K562 (cell line): Measurements from ENCODE around the gene ARMC7. TPM values are rescaled to one million over a fixed set of nuclear protein-coding genes. Genes with fewer than 3 reads are reported as not detected.

ENCODE experiments used
- ATAC-seq: fragments of 200-7000 bp; cut with Tn5 transposase; 3 replicates; pipeline ENCODE4 v1.9.1; 2020; ENCODE audit warnings: moderate library complexity
- BruUV-seq: library from RNA; stranded (reverse); fragments of 400-500 nt; replicated peaks from 2 replicates; lab custom pipeline; 2021; lab: Mats Ljungman, UMichigan
- CTCF ChIA-PET: fragments of 300-600 bp; formaldehyde crosslinking; extraction: SDS; loops from one replicate; lab custom pipeline; 2021; ENCODE audit warnings: low intra/inter-chr PET ratio; lab: Yijun Ruan, JAX
- POLR2A ChIA-PET: fragments of 300-600, 350-650 bp; sonication (Branson Sonifier 250); formaldehyde crosslinking; extraction: SDS; loops from one replicate; lab custom pipeline; 2021; ENCODE audit warnings: antibody characterized with exemption, inconsistent platforms; lab: Yijun Ruan, JAX
- DNase-seq, 4 experiments: peaks; one replicate each; pipeline versions ENCODE4 v3.0.0 to v3.0.0-alpha.2; 2011 to 2018; ENCODE audit warnings: low spot score in 3 of 4, mixed read lengths in 3 of 4; ENCODE audit errors: extremely low read depth in 1 of 4
- FAIRE-seq: peaks from 2 replicates; lab custom pipeline; 2011; peaks lifted over from hg19 to GRCh38; lab: Jason Lieb, UNC
- H2AFZ ChIP-seq: 2 replicates; pipeline ENCODE4 v1.6.0; 2011; ENCODE audit warnings: low read depth, low read length, control low read depth, inconsistent platforms
- H3K27ac ChIP-seq: fragments of 200-600 bp; 3 replicates; pipeline ENCODE4 v1.8.0; 2011; ENCODE audit warnings: low read depth, mild to moderate bottlenecking, control low read depth, inconsistent platforms, low read length, moderate library complexity, mixed read lengths; ENCODE audit errors: extremely low read depth
- H3K27me3 ChIP-seq, 2 experiments: fragments of 300-600 bp in 1 of 2; 2 replicates in 1 of 2; 3 replicates in 1 of 2; pipeline versions ENCODE4 v1.6.0 to v1.8.0; 2011; ENCODE audit warnings: inconsistent platforms in 2 of 2, low read length in 2 of 2, mild to moderate bottlenecking in 1 of 2, mixed read lengths in 1 of 2, moderate library complexity in 1 of 2; ENCODE audit not compliant: control insufficient read depth in 2 of 2, insufficient read depth in 2 of 2
- H3K36me3 ChIP-seq: fragments of 300-600 bp; 3 replicates; pipeline ENCODE4 v1.8.0; 2011; ENCODE audit warnings: mild to moderate bottlenecking, low read length, inconsistent platforms; ENCODE audit not compliant: control insufficient read depth, insufficient read depth
- H3K4me1 ChIP-seq, 2 experiments: fragments of 200-600 bp in 1 of 2; replicated peaks in 1 of 2; 2 replicates in 1 of 2; 3 replicates in 1 of 2; pipeline versions ENCODE4 v1.5.1 to v1.8.0; 2011; ENCODE audit warnings: inconsistent platforms in 2 of 2, low read length in 2 of 2, mild to moderate bottlenecking in 1 of 2, mixed read lengths in 1 of 2, moderate library complexity in 1 of 2; ENCODE audit not compliant: control insufficient read depth in 2 of 2, insufficient read depth in 2 of 2
- H3K4me2 ChIP-seq: 2 replicates; pipeline ENCODE4 v1.6.1; 2011; ENCODE audit warnings: low read length, control low read depth, inconsistent platforms, mixed read lengths; ENCODE audit not compliant: insufficient read depth
- H3K4me3 ChIP-seq: fragments of 200-600 bp; sonication (generic), shearing (Covaris generic); 2 replicates; pipeline ENCODE4 v1.5.1; 2016; ENCODE audit warnings: control low read depth, inconsistent platforms
- H3K79me2 ChIP-seq: fragments of 200-600 bp; 3 replicates; pipeline ENCODE4 v1.8.0; 2011; ENCODE audit warnings: low read length, inconsistent platforms; ENCODE audit not compliant: control insufficient read depth, insufficient read depth
- H3K9ac ChIP-seq, 2 experiments: 2 replicates each; pipeline versions ENCODE4 v1.6.0 to v1.6.1; 2011; ENCODE audit warnings: low read depth in 2 of 2, low read length in 2 of 2, control low read depth in 1 of 2, inconsistent platforms in 1 of 2, mild to moderate bottlenecking in 1 of 2, mixed read lengths in 1 of 2; ENCODE audit not compliant: insufficient read depth in 1 of 2
- H3K9me1 ChIP-seq: one replicate; pipeline ENCODE4 v1.6.0; 2011; ENCODE audit warnings: inconsistent platforms, mild to moderate bottlenecking, low read length, moderate library complexity; ENCODE audit not compliant: control insufficient read depth, insufficient read depth
- H3K9me3 ChIP-seq: replicated peaks from 2 replicates; pipeline ENCODE4 v1.5.1; 2011; ENCODE audit warnings: low read depth, low read length, inconsistent platforms; ENCODE audit not compliant: control insufficient read depth, insufficient read depth
- H4K20me1 ChIP-seq: replicated peaks from 2 replicates; pipeline ENCODE4 v1.6.1; 2011; ENCODE audit warnings: low read length, inconsistent platforms, mixed read lengths; ENCODE audit not compliant: control insufficient read depth, insufficient read depth
- CHCHD3 ChIP-seq: fragments of 250-450 bp; sonication (Bioruptor Pico); IDR thresholded peaks from 2 replicates; pipeline ENCODE4 v2.1.2; 2022; ENCODE audit warnings: mild to moderate bottlenecking
- EP400 ChIP-seq: fragments of 450-650 bp; IDR thresholded peaks from 2 replicates; pipeline ENCODE4 v1.6.1; 2017; ENCODE audit warnings: antibody characterized with exemption, mild to moderate bottlenecking, moderate library complexity
- FOXA1 ChIP-seq: fragments of 450-650 bp; IDR thresholded peaks from 2 replicates; pipeline ENCODE4 v1.6.1; 2016; ENCODE audit warnings: mild to moderate bottlenecking, borderline replicate concordance
- GATA2 ChIP-seq: sonication (generic); formaldehyde crosslinking; IDR thresholded peaks from 2 replicates; pipeline ENCODE4 v1.4.0; 2020; ENCODE audit warnings: mild to moderate bottlenecking, missing genetic modification reagents
- HDGF ChIP-seq: fragments of 450-650 bp; IDR thresholded peaks from 2 replicates; pipeline ENCODE4 v1.6.1; 2016
- HES1 ChIP-seq: fragments of 450-650 bp; IDR thresholded peaks from 2 replicates; pipeline ENCODE4 v1.6.1; 2016; ENCODE audit warnings: low read depth, mild to moderate bottlenecking, moderate library complexity
- HINFP ChIP-seq: fragments of 450-650 bp; conservative IDR thresholded peaks from 2 replicates; pipeline ENCODE4 v1.6.1; 2016; ENCODE audit warnings: missing genetic modification characterization, low read depth, mild to moderate bottlenecking, control low read depth, missing compliant biosample characterization
- HMGXB4 ChIP-seq: sonication (generic); formaldehyde crosslinking; IDR thresholded peaks from 2 replicates; pipeline ENCODE4 v1.8.1; 2023; ENCODE audit warnings: mild to moderate bottlenecking, missing genetic modification reagents
- IRF9 ChIP-seq: fragments of 450-650 bp; IDR thresholded peaks from 2 replicates; pipeline ENCODE4 v1.6.1; 2016; ENCODE audit warnings: missing biosample characterization, missing genetic modification characterization
- SPI1 ChIP-seq: IDR thresholded peaks from 2 replicates; pipeline ENCODE4 v1.6.1; 2011; ENCODE audit warnings: low read depth, low read length, control low read depth, borderline replicate concordance
- SRSF9 ChIP-seq: fragments of 200-400 bp; formaldehyde crosslinking; IDR thresholded peaks from 2 replicates; pipeline ENCODE4 v1.6.1; 2017; ENCODE audit warnings: low read depth, low read length, borderline replicate concordance
- TRIM24 ChIP-seq, 2 experiments: fragments of 450-650 bp; IDR thresholded peaks; 2 replicates each; pipeline ENCODE4 v1.6.1; 2016
- ZNF184 ChIP-seq: sonication (generic); formaldehyde crosslinking; IDR thresholded peaks from 2 replicates; pipeline ENCODE4 v1.5.0; 2020; ENCODE audit warnings: missing genetic modification reagents
- ZNF695 ChIP-seq: fragments of 450-650 bp; formaldehyde crosslinking; IDR thresholded peaks from 2 replicates; pipeline ENCODE4 v1.4.0; 2020; ENCODE audit warnings: mild to moderate bottlenecking, moderate library complexity
- WGBS: fragments of 100-300 bp; shearing (Covaris generic); methylation state at CpG from one replicate; pipeline ENCODE4 v1.1.6; 2016; ENCODE audit warnings: low coverage, mixed read lengths; ENCODE audit not compliant: insufficient coverage; ENCODE audit errors: missing lambda C conversion rate; 5-methylcytosine and 5-hydroxymethylcytosine counted together
- in situ Hi-C: fragments of 300-500 bp; cut with MboI; formaldehyde crosslinking; loops from 4 replicates; pipeline ENCODE4 v1.15.0; 2018; ENCODE audit warnings: inconsistent platforms, mixed read lengths
- intact Hi-C: fragments of 100-400 bp; cut with micrococcal nuclease; formaldehyde crosslinking; loops from 2 replicates; pipeline ENCODE4 v1.14.2; 2022
- polyA plus RNA-seq, 8 experiments: library from polyadenylated mRNA; depleted of rRNA in 4 of 8; stranded (reverse) in 5 of 8; unstranded in 3 of 8; fragments of >200 nt; fragmentation: Nextera tagmentation in 2 of 8; fragmentation: Illumina TruSeq in 1 of 8; extraction: Ambion mirVana in 2 of 8; extraction: Trizol in 1 of 8; gene quantifications; 2 replicates each; pipeline versions ENCODE4 v1.2.1 to v1.2.3, GENCODE V29; 2011 to 2014; ENCODE audit warnings: inconsistent platforms in 1 of 8, missing spikeins in 1 of 8
- total RNA-seq, 7 experiments: library from RNA; depleted of rRNA in 6 of 7; stranded (reverse); fragments of >200 nt in 6 of 7; fragmentation: Illumina TruSeq in 2 of 7; extraction: Trizol in 2 of 7; gene quantifications; 2 replicates each; pipeline versions ENCODE4 v1.2.1 to v1.2.3, GENCODE V29; 2011 to 2021; ENCODE audit warnings: low replicate concordance in 1 of 7
- TF ChIP-seq, protein P1 (sequence below): sonication (generic); IDR thresholded peaks from 2 replicates; pipeline ENCODE4 v1.6.1; 2016

ARMC7 gene
- total and polyA plus RNA-seq, 9 of the 15 experiments (the other 6 are each of a cell fraction or from before 2014, with no cell fraction given), result 1.4 to 15.2 (median 5.9) TPM

- TF ChIP-seq ZNF695 (CRISPR knock-in tag) (no peak), SPI1 (no peak), HINFP (tag) (no peak), TRIM24 (IDR thresholded peaks at IDR 0.05) (no peak), ZNF184 (CRISPR knock-in tag) (no peak)
Observed at GRCh38 chr17:75061618-75062017, 48.2 kb upstream of the ARMC7 start (continued).

- Histone ChIP-seq H3K9ac (no peak overlapping the region), H3K9me3 (no peaks in the 10 kb centered on the region), H3K4me2 (no peak overlapping the region), H3K4me3 (no peak overlapping the region), H3K27ac (no peak overlapping the region), H3K4me1 (peaks cover 0 to 3% of the 10 kb centered on the region in 2 experiments; a peak in 2 of 5 replicates), H3K36me3 (peaks cover 60% of the 10 kb centered on the region), H3K27me3 (no peaks in the 10 kb centered on the region), H2AFZ (no peak overlapping the region), H3K9me1 (no peaks in the 10 kb centered on the region), H4K20me1 (0 out of 2 replicates have a peak, but pooled peaks cover 3% of the 10 kb centered on the region), H3K79me2 (no peaks in the 10 kb centered on the region)
- no peak for ATAC-seq
- CTCF ChIA-PET, result no interaction called here
- no peak for DNase-seq
- POLR2A ChIA-PET, result interaction anchor here (1.0 to 2.4 kb wide), 5 partner anchors 9 to 27 kb away, joined by 3 to 11 read pairs (median 5); no protein-coding TSS in a partner anchor
- intact Hi-C loops, result no loop called here
- 95% methylated on average over 13 of the region's 13 CpGs for WGBS
- in situ Hi-C loops, result loop anchor here (5.0 kb wide), 1 partner anchor 49 kb away; no protein-coding TSS in a partner anchor
- no TSS peak for BruUV-seq
- TF ChIP-seq ZNF695 (CRISPR knock-in tag) (no peak), CHCHD3 (CRISPR knock-in tag) (no peak), EP400 (no peak), GATA2 (CRISPR knock-in tag) (no peak), IRF9 (tag) (no peak), HES1 (no peak), SRSF9 (no peak), HMGXB4 (CRISPR knock-in tag) (no peak), FOXA1 (no peak), HDGF (no peak)
- TF ChIP-seq, protein P1, sequence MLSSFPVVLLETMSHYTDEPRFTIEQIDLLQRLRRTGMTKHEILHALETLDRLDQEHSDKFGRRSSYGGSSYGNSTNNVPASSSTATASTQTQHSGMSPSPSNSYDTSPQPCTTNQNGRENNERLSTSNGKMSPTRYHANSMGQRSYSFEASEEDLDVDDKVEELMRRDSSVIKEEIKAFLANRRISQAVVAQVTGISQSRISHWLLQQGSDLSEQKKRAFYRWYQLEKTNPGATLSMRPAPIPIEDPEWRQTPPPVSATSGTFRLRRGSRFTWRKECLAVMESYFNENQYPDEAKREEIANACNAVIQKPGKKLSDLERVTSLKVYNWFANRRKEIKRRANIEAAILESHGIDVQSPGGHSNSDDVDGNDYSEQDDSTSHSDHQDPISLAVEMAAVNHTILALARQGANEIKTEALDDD, result no peak
- FAIRE-seq, result no peak
Observed at GRCh38 chr17:75063201-75063600, 46.6 kb upstream of the ARMC7 start.
